Esophagus muscularis mucosa (tissue), 4 donors: ENCODE results near the gene UBE2V1.
"Not testable (repeated sequence)": the region's sequence is repeated elsewhere in the genome, so short reads cannot be mapped to it uniquely, and the experiment has no call there.

Source experiments
- CTCF ChIP-seq, 3 experiments: fragments of 200-600 bp in 2 of 3; fragments of 450-650 bp in 1 of 3; sonication (generic) in 2 of 3; IDR thresholded peaks; one replicate each; pipeline ENCODE4 v1.5.1; 2017 to 2019; ENCODE audit warnings: antibody characterized with exemption in 3 of 3, mild to moderate bottlenecking in 2 of 3, moderate library complexity in 1 of 3
- EP300 ChIP-seq: sonication (generic); formaldehyde crosslinking; IDR thresholded peaks from one replicate; pipeline ENCODE4 v1.6.1; 2017; ENCODE audit warnings: antibody characterized with exemption
- POLR2A ChIP-seq: fragments of 450-650 bp; IDR thresholded peaks from one replicate; pipeline ENCODE4 v1.6.1; 2017; ENCODE audit warnings: antibody characterized with exemption, moderate library complexity, mild to moderate bottlenecking, low read depth

DNA sequence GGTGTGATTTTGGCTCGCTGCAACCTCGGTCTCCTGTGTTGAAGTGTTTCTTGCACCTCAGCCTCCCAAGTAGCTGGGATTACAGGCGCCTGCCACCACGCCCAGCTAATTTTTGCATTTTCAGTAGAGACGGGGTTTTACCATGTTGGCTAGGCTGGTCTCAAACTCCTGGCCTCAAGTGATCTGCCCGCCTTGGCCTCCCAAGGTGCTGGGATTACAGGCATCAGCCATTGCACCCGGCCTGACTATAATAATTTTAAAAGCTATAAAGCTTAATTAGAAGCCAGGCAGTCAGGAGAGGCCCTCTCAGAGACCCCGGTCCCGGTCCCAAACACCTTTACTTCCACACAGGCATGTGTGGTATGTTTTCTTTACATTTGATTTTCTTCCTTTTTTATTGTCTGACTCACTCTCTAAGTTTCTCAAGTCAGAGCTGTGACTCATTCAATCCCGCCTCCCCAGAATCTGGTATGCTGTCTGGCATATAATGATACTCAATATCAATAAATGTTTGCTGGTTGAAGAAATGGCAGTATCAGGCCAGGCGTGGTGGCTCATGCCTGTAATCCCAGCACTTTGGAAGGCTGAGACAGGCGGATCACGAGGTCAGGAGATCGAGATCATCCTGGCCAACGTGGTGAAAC, 9.4 kb downstream of the UBE2V1 start:
- TF ChIP-seq CTCF (IDR thresholded peaks at IDR 0.05); EP300; POLR2A: not testable (repeated sequence)
